Measurements from ENCODE around the gene OR2A2. TPM values are rescaled to one million over a fixed set of nuclear protein-coding genes. Genes with fewer than 3 reads are reported as not detected.

OR2A2 gene
- total and polyA plus RNA-seq, 10 of the 15 experiments (the other 5 are each of a cell fraction or from before 2014, with no cell fraction given) = not detected

- TF ChIP-seq MLLT1 (IDR thresholded peaks at IDR 0.05) (no peak), NFIC (IDR thresholded peaks at IDR 0.05; ENCODE audit: low read depth, low read length) (no peak), PBX3 (IDR thresholded peaks at IDR 0.05; ENCODE audit: insufficient replicate concordance, low read depth, low read length) (no peak), SREBF2 (IDR thresholded peaks at IDR 0.05; ENCODE audit: low read length) (no peak), RCOR1 (conservative IDR thresholded peaks at IDR 0.05; ENCODE audit: low read depth, low read length) (no peak)
Observed at GRCh38 chr7:144137501-144137900, 28.1 kb downstream of the OR2A2 start (continued).

GRCh38 chr7:144142187-144142586 is 32.8 kb downstream of the OR2A2 start:
- SMC1A ChIA-PET (ENCODE audit: uncharacterized antibody, unreplicated experiment) = no interaction called here

More at GRCh38 chr7:144142187-144142586, 32.8 kb downstream of the OR2A2 start:
- no peak overlapping the region for H3K4me2 ChIP-seq (ENCODE audit: control insufficient read depth, insufficient read depth)
- ChIA-PET POLR2A (no interaction called here), CTCF (interaction anchor here (0.9 kb wide), 1 partner anchor 14 kb away, joined by 5 read pairs; no protein-coding TSS in a partner anchor), RAD21 (ENCODE audit: unreplicated experiment) (no interaction called here)
- H3K9ac ChIP-seq (ENCODE audit: control insufficient read depth, insufficient read depth, low read length) = no peak overlapping the region
- no TSS peak for BruUV-seq (replicated peaks)
- ATAC-seq = no peak
- TF ChIP-seq USF1 (IDR thresholded peaks at IDR 0.05; ENCODE audit: borderline replicate concordance, extremely low read length, insufficient read depth, low read depth, low read length) (no peak), RAD51 (IDR thresholded peaks at IDR 0.05) (no peak), CUX1 (IDR thresholded peaks at IDR 0.05; ENCODE audit: insufficient replicate concordance, low read depth, low read length) (no peak), KAT2A (conservative IDR thresholded peaks at IDR 0.05; ENCODE audit: control insufficient read depth, low read depth, low read length) (no peak)
- no peaks in the 10 kb centered on the region for H3K79me2 ChIP-seq (ENCODE audit: control insufficient read depth, insufficient read depth, low read length)
- no peak overlapping the region for H3K27ac ChIP-seq (ENCODE audit: control insufficient read depth, insufficient read depth)
- H3K4me1 ChIP-seq (ENCODE audit: control insufficient read depth, insufficient read depth, low read length) = no peaks in the 10 kb centered on the region
- H2AFZ ChIP-seq (ENCODE audit: control insufficient read depth, low read depth, low read length) = no peak overlapping the region
- in situ Hi-C loops (cut with MboI) (no loop called here), intact Hi-C loops (cut with micrococcal nuclease; ENCODE audit: unreplicated experiment) (no loop called here)
- H3K4me3 ChIP-seq = no peak overlapping the region
- H3K9me3 ChIP-seq (replicated peaks; ENCODE audit: control insufficient read depth, insufficient read depth, low read length) = no peaks in the 10 kb centered on the region; the same call in 2 of the 3 replicates
- no peak for DNase-seq (ENCODE audit: low read depth, low spot score)
- H3K27me3 ChIP-seq (replicated peaks in 1 of 2; ENCODE audit: control insufficient read depth in 2 of 2, insufficient read depth in 2 of 2, low read length in 1 of 2) = no peaks in the 10 kb centered on the region
- H3K36me3 ChIP-seq (ENCODE audit: control insufficient read depth in 2 of 2, insufficient read depth in 2 of 2, low read length in 1 of 2) = no peaks in the 10 kb centered on the region
- no peaks in the 10 kb centered on the region for H4K20me1 ChIP-seq (ENCODE audit: control insufficient read depth, insufficient read depth)
- FAIRE-seq = no peak
- 27% methylated on average over 3 of the region's 3 CpGs for WGBS (ENCODE audit: insufficient coverage, insufficient replicate concordance, low lambda C conversion rate, missing lambda C conversion rate)

Measured in GM12878 (cell line).